ENCODE measurements around the gene SNX5. TPM values are rescaled to one million over a fixed set of nuclear protein-coding genes. Genes with fewer than 3 reads are reported as not detected.
A peak's percentile ranks its signal among the peaks of the same experiment; 100 is the strongest.

SNX5 gene
- total and polyA plus RNA-seq, 10 of the 15 experiments (the other 5 are each of a cell fraction or from before 2014, with no cell fraction given): 92.9 to 316 (median 245) TPM

DNA sequence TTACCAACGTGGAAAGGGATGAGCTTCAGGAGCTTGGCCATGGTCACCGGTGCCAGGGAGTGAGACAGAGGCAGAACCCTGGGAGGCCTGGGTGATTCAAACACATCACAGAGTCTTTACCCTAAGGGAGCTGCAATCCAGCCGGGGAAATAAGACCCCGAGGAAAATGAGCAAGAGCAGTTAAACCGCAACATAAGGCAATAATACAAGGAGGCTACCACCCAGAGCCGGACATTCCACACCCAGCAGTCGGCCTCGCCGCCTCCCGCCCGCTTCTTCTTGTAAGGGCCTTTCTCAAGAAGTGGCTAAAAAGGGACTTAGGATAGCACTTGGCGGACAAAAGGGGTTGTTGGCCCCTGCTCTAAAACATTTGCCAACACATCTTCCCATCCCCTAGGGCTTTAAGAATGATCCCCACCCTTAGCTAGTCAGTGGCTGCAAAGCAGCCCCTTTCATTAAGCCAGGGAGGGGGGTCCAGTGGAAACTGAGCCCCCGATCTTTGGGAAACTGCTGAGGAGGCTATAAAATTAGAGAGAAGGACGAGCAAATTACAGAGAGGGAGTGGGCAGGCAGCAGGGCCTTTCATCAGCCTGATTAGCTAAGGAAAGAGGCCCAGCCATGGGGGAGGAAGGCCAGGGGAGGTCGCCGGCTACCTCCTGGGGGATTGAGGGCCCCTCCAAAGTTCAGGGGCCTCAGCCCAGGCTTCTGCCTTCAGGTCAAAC lies 34.3 kb downstream of the SNX5 start:
- in situ Hi-C loops (cut with MboI) (no loop called here), intact Hi-C loops (cut with micrococcal nuclease; ENCODE audit: unreplicated experiment) (no loop called here)
- Histone ChIP-seq H3K36me3 (ENCODE audit: control insufficient read depth in 2 of 2, insufficient read depth in 2 of 2, low read length in 1 of 2) (no peaks in the 10 kb centered on the region), H3K4me2 (ENCODE audit: control insufficient read depth, insufficient read depth) (no peak overlapping the region), H3K4me1 (ENCODE audit: control insufficient read depth, insufficient read depth, low read length) (peaks cover 11% of the 10 kb centered on the region), H3K9me3 (replicated peaks; ENCODE audit: control insufficient read depth, insufficient read depth, low read length) (no peaks in the 10 kb centered on the region; the same call in 2 of the 3 replicates), H3K9ac (ENCODE audit: control insufficient read depth, insufficient read depth, low read length) (no peak overlapping the region), H3K4me3 (no peak overlapping the region), H4K20me1 (ENCODE audit: control insufficient read depth, insufficient read depth) (no peaks in the 10 kb centered on the region), H3K79me2 (ENCODE audit: control insufficient read depth, insufficient read depth, low read length) (no peaks in the 10 kb centered on the region), H3K27ac (ENCODE audit: control insufficient read depth, insufficient read depth) (no peak overlapping the region), H2AFZ (ENCODE audit: control insufficient read depth, low read depth, low read length) (no peak overlapping the region), H3K27me3 (replicated peaks in 1 of 2; ENCODE audit: control insufficient read depth in 2 of 2, insufficient read depth in 2 of 2, low read length in 1 of 2) (peaks cover 0 to 1% of the 10 kb centered on the region in 2 experiments; a peak in 1 of 4 replicates)
- no TSS peak for BruUV-seq (replicated peaks)
- SMC1A ChIA-PET (ENCODE audit: uncharacterized antibody, unreplicated experiment): no interaction called here
- WGBS (ENCODE audit: insufficient coverage, insufficient replicate concordance, low lambda C conversion rate, missing lambda C conversion rate): 73% methylated on average over 16 of the region's 16 CpGs
- FAIRE-seq (no peak), DNase-seq (ENCODE audit: low read depth, low spot score) (no peak), ATAC-seq (no peak)
- CTCF ChIA-PET: interaction anchor here (0.6 kb wide), 1 partner anchor 428 kb away, joined by 3 read pairs; no protein-coding TSS in a partner anchor
- TF ChIP-seq BCL11A (IDR thresholded peaks at IDR 0.05; ENCODE audit: low read depth, low read length) (no peak), JUND (IDR thresholded peaks at IDR 0.05; ENCODE audit: low read depth, low read length) (no peak), KLF5 (IDR thresholded peaks at IDR 0.05; ENCODE audit: partially characterized antibody) (no peak), FOS (IDR thresholded peaks at IDR 0.05; ENCODE audit: borderline replicate concordance, extremely low read depth, insufficient read length) (no peak), POU2F2 (IDR thresholded peaks at IDR 0.05; ENCODE audit: borderline replicate concordance, low read depth, low read length) (no peak)
- RAD21 ChIA-PET (ENCODE audit: unreplicated experiment): no interaction called here
- POLR2A ChIA-PET: interaction anchor here (0.6 to 1.5 kb wide), 2 partner anchors 19 to 22 kb away, joined by 3 read pairs; no protein-coding TSS in a partner anchor

GRCh38 chr20:17933711-17934110 lies 34.9 kb downstream of the SNX5 start:
- H3K4me1 ChIP-seq (ENCODE audit: control insufficient read depth, insufficient read depth, low read length): peaks cover 8% of the 10 kb centered on the region
- no peak overlapping the region for H3K4me2 ChIP-seq (ENCODE audit: control insufficient read depth, insufficient read depth)
- ChIA-PET SMC1A (ENCODE audit: uncharacterized antibody, unreplicated experiment) (no interaction called here), RAD21 (ENCODE audit: unreplicated experiment) (no interaction called here), CTCF (no interaction called here), POLR2A (interaction anchor here (0.6 kb wide), 1 partner anchor 21 kb away, joined by 3 read pairs; no protein-coding TSS in a partner anchor)
- no peaks in the 10 kb centered on the region for H3K79me2 ChIP-seq (ENCODE audit: control insufficient read depth, insufficient read depth, low read length)
- no peak overlapping the region for H3K27ac ChIP-seq (ENCODE audit: control insufficient read depth, insufficient read depth)
- no peak overlapping the region for H3K9ac ChIP-seq (ENCODE audit: control insufficient read depth, insufficient read depth, low read length)
- no TSS peak for BruUV-seq (replicated peaks)
- DNase-seq (ENCODE audit: low read depth, low spot score) (no peak), FAIRE-seq (no peak), ATAC-seq (peak; percentile 59)
- H2AFZ ChIP-seq (ENCODE audit: control insufficient read depth, low read depth, low read length): no peak overlapping the region
- H3K9me3 ChIP-seq (replicated peaks; ENCODE audit: control insufficient read depth, insufficient read depth, low read length): no peaks in the 10 kb centered on the region; the same call in 2 of the 3 replicates
- WGBS (ENCODE audit: insufficient coverage, insufficient replicate concordance, low lambda C conversion rate, missing lambda C conversion rate): 76% methylated on average over 5 of the region's 5 CpGs
- no peaks in the 10 kb centered on the region for H3K36me3 ChIP-seq (ENCODE audit: control insufficient read depth in 2 of 2, insufficient read depth in 2 of 2, low read length in 1 of 2)
- H4K20me1 ChIP-seq (ENCODE audit: control insufficient read depth, insufficient read depth): no peaks in the 10 kb centered on the region
- peaks cover 0 to 3% of the 10 kb centered on the region in 2 experiments; a peak in 1 of 4 replicates for H3K27me3 ChIP-seq (replicated peaks in 1 of 2; ENCODE audit: control insufficient read depth in 2 of 2, insufficient read depth in 2 of 2, low read length in 1 of 2)
- TF ChIP-seq SPI1 (IDR thresholded peaks at IDR 0.05; ENCODE audit: borderline replicate concordance, insufficient read depth, low read depth, low read length): peak; percentile 46
- no peak for TF ChIP-seq ESRRA (IDR thresholded peaks at IDR 0.05; ENCODE audit: low read length)
- in situ Hi-C loops (cut with MboI): no loop called here
- intact Hi-C loops (cut with micrococcal nuclease; ENCODE audit: unreplicated experiment): no loop called here
- no peak overlapping the region for H3K4me3 ChIP-seq
